WTC11 (cell line): ENCODE results near the gene ZNF264.

ENCODE experiments used
- CTCF ChIP-seq: fragments of 200-600 bp; IDR thresholded peaks from 2 replicates; pipeline ENCODE4 v1.8.0; 2022; ENCODE audit warnings: antibody characterized with exemption
- ZNF512 ChIP-seq: sonication (generic); formaldehyde crosslinking; IDR thresholded peaks from 2 replicates; pipeline ENCODE4 v1.8.1; 2022; ENCODE audit warnings: missing genetic modification reagents, borderline replicate concordance

- no peak for TF ChIP-seq CTCF
- no peak for TF ChIP-seq ZNF512 (CRISPR knock-in tag)
These were observed 58.0 kb downstream of the ZNF264 start for GRCh38 chr19:57249329-57249728.
